ENCODE measurements around the gene CCL14. TPM values are rescaled to one million over a fixed set of nuclear protein-coding genes. Genes with fewer than 3 reads are reported as not detected.

CCL14 gene
- total RNA-seq, 1 donor from 2014 or later, result 20.7 TPM

DNA sequence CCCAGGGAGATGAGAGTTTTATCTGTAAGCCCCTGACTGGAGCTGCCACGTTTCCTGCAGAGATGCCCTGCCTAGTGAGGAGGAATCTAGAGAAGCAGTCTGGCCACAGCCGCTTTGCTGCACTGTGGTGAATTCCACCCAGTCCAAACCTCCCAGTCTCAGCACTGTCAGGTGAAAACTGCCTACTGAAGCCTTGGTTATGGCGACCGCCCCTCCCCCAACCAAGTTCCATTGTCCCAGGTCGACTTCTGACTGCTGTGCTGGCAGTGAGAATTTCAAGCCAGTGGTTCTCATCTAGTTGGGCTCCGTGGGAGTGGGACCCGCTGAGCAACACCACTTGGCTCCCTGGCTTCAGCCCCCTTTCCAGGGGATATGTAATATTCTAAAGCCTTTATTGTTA lies 32.8 kb downstream of the CCL14 start:
- H3K36me3 ChIP-seq, result no peaks in the 10 kb centered on the region
- TF ChIP-seq, protein P1, sequence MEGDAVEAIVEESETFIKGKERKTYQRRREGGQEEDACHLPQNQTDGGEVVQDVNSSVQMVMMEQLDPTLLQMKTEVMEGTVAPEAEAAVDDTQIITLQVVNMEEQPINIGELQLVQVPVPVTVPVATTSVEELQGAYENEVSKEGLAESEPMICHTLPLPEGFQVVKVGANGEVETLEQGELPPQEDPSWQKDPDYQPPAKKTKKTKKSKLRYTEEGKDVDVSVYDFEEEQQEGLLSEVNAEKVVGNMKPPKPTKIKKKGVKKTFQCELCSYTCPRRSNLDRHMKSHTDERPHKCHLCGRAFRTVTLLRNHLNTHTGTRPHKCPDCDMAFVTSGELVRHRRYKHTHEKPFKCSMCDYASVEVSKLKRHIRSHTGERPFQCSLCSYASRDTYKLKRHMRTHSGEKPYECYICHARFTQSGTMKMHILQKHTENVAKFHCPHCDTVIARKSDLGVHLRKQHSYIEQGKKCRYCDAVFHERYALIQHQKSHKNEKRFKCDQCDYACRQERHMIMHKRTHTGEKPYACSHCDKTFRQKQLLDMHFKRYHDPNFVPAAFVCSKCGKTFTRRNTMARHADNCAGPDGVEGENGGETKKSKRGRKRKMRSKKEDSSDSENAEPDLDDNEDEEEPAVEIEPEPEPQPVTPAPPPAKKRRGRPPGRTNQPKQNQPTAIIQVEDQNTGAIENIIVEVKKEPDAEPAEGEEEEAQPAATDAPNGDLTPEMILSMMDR (IDR thresholded peaks at IDR 0.05), result no peak
- intact Hi-C loops (cut with DNase I), result no loop called here
- no peaks in the 10 kb centered on the region for H3K4me1 ChIP-seq
- DNase-seq (no peak), ATAC-seq (no peak)
- H3K27me3 ChIP-seq (ENCODE audit: low read depth), result peaks cover 4% of the 10 kb centered on the region
- no peak overlapping the region for H3K27ac ChIP-seq
- H3K4me3 ChIP-seq, result no peak overlapping the region
- no peaks in the 10 kb centered on the region for H3K9me3 ChIP-seq

DNA sequence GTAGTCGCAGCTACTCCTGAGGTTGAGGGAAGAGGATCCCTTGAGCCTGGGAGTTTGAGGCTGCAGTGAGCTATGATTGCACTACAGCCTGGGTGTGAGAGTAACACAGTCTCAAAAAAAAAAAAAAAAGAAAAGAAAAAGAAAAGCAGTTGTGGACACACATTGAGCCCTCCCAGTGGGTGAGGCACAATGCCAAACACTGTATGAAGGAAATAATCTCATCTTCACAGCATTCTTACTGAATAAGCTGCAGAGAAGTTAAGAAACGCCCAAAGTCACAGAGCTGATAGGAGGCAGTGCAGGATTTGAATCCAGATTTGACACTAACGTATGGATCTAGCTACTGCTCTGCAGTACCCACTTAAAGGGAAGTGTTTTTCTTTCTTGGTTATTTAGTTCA lies 37.1 kb downstream of the CCL14 start:
- ATAC-seq (no peak), DNase-seq (no peak)
- H3K9me3 ChIP-seq, result no peaks in the 10 kb centered on the region
- H3K27ac ChIP-seq, result no peak overlapping the region
- H3K4me1 ChIP-seq, result no peaks in the 10 kb centered on the region
- no peaks in the 10 kb centered on the region for H3K36me3 ChIP-seq
- no peak overlapping the region for H3K4me3 ChIP-seq
- TF ChIP-seq, protein P1 (IDR thresholded peaks at IDR 0.05), result no peak
- H3K27me3 ChIP-seq (ENCODE audit: low read depth), result no peaks in the 10 kb centered on the region
- intact Hi-C loops (cut with DNase I), result no loop called here

- no peaks in the 10 kb centered on the region for H3K9me3 ChIP-seq
- H3K27ac ChIP-seq, result no peak overlapping the region
- intact Hi-C loops (cut with DNase I), result no loop called here
- H3K36me3 ChIP-seq, result no peaks in the 10 kb centered on the region
- TF ChIP-seq, protein P1 (IDR thresholded peaks at IDR 0.05), result no peak
- no peaks in the 10 kb centered on the region for H3K27me3 ChIP-seq (ENCODE audit: low read depth)
- DNase-seq (no peak), ATAC-seq (no peak)
- no peak overlapping the region for H3K4me3 ChIP-seq
- no peaks in the 10 kb centered on the region for H3K4me1 ChIP-seq
These were observed 38.4 kb downstream of the CCL14 start for GRCh38 chr17:35948092-35948491.

DNA sequence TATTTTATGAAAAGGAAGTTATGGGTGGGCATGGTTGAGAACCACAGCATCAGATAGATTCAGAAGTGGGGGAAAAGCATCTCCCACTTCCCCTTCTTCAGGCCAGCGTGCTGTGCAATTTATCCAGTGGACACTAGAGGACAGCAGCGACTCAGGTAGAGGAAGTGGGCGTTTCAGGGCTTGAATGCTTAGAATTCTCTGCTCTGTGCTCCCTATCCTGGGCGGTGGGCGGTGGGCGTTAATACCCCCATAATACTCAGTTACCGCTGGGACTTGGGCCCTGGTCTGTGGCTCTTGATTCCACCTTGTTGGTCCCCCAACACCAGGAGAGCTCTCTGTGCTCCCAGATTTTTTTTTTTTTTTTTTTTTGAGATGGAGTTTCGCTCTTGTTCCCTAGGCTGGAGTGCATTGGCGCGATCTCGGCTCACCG lies 39.4 kb downstream of the CCL14 start:
- DNase-seq (no peak), ATAC-seq (peak; percentile 81 to 84)
- no peak overlapping the region for H3K4me3 ChIP-seq

GRCh38 chr17:35944151-35944550 lies 42.4 kb downstream of the CCL14 start:
- ATAC-seq, result no peak

More for the DNA sequence above, 39.4 kb downstream of the CCL14 start:
- intact Hi-C loops (cut with DNase I), result no loop called here
- Histone ChIP-seq H3K36me3 (no peaks in the 10 kb centered on the region), H3K4me1 (no peaks in the 10 kb centered on the region), H3K27me3 (ENCODE audit: low read depth) (no peaks in the 10 kb centered on the region), H3K27ac (no peak overlapping the region), H3K9me3 (no peaks in the 10 kb centered on the region)
- TF ChIP-seq, protein P1 (IDR thresholded peaks at IDR 0.05), result peak; percentile 78

More at GRCh38 chr17:35944151-35944550, 42.4 kb downstream of the CCL14 start:
- H3K36me3 ChIP-seq, result no peaks in the 10 kb centered on the region
- H3K4me1 ChIP-seq, result no peaks in the 10 kb centered on the region
- no peaks in the 10 kb centered on the region for H3K27me3 ChIP-seq (ENCODE audit: low read depth)
- TF ChIP-seq, protein P1 (IDR thresholded peaks at IDR 0.05), result no peak
- no peak overlapping the region for H3K4me3 ChIP-seq
- H3K9me3 ChIP-seq, result no peaks in the 10 kb centered on the region
- intact Hi-C loops (cut with DNase I), result no loop called here
- DNase-seq, result no peak
- H3K27ac ChIP-seq, result no peak overlapping the region

Data from lower lobe of right lung (tissue), 2 donors.